ENCODE data around the gene GTPBP2. TPM values are rescaled to one million over a fixed set of nuclear protein-coding genes. Genes with fewer than 3 reads are reported as not detected.

The GTPBP2 gene
- total RNA-seq, 1 donor from 2014 or later, result 23.9 TPM

DNA sequence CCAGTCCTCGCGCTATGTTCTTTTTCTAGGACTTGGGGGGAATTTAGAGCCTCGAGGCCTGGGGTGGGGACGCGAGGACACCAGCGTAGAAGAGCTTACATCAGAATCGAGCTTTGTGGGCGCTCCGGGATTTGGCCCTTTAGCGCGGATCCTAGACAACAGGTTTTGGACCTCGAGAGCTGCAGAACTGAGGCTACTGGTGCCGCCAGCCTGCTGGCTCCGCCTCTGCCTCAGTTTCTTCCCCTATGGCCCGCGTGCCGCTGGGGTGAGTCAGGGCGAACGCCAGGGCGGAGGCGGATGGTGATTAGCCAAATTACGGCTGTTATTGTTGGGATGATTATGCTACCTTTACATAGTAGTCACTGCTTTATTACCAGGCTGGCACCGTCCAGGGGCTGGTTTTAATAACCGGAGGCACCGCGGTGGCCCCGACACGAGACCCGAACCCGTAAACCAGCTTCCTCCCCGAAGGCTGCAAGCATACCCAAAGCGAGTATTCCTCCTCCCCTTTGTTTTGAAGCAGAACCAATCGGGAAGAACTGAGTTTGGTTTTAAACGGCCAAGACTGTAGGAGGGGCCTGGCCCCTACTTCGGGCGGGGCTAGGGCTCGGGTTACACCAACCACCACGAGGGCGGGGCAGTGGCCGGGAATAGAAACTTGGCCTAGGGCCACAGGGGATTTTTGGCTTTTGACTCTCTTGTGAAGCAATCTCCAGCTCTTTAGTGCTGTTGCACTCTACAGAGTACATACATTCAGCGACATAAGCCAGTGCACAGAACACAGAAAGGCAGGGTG lies 639 bp upstream of the GTPBP2 start:
- ATAC-seq, result peak; percentile 91
- peak; percentile 96 for DNase-seq (ENCODE audit: missing footprints)
- intact Hi-C loops (cut with DNase I), result no loop called here

DNA sequence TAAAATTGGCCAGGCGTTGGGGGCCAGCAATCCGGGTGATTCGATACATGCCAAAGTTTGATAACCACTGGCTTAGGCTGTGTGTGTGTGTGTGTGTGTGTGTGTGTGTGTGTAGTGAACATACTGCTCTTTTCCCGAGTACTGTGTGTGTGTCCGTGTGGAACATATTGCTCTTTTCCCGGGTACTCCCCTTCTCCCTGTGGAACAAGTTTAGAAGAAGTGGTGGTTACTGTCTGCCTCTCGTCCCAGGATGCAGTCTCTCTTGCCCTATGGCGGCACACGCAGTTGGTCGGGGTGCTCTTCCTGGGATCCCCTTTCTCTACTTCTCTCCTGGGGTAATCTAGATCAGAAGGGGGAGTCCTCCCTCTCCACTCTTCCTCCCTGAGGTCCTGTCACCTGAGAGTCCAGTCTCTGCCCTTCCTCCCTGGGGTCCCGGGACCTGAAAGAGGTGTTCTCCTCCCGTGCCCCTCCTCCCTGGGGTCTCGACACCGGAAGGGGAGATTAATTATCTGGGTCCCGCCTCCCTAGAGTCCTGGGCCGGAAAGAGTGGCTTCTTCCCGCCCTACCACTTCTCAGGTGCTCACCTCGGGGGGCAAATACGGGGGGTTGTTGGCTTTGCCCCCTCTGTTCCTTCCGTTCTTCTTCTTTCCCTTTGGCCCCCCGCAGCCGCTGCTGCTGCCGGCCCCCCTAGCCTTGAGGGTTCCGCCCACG lies 516 bp downstream of the GTPBP2 start:
- DNase-seq (ENCODE audit: missing footprints) (no peak), ATAC-seq (no peak)
- intact Hi-C loops (cut with DNase I), result no loop called here

DNA sequence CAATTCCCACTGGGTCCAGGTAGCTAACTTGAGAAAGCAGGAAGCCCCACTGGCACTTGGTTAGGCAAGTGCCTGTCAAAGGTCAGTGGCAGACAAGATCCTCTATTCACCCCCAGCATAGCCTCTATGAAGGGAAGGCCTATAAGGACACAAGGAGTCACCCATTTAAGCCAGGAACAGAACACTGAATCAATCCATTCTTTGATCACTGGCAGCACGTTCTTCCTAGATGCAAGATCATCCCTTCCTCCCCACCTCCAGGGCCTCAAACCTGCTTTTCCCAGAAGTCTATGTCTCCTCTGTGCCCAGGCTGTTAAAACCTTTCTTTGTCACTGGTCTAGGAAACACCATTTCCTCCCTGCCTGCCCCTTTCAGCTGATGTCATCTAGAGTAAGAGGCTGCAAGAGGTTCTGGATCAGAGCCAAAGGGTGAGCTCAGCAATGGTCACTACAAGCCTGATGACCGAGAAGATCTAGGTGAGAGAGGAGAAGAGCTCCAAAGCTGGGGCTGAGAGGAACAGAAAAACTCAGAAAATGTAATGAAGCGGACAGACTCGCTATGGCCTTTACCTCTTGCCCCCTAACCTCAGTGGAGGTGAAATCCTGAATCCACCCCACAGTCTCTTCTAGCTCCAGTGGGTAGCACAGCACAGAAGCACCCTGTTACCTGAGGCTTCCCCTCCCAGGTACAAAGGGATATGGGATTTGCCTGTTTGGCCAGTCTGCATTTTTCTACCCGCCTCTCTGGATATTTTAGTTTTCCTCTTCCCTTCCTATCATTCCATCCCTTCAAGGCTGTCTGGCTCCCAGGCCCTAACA lies 1.8 kb downstream of the GTPBP2 start:
- peak; percentile 84 for DNase-seq (ENCODE audit: missing footprints)
- ATAC-seq, result no peak

DNA sequence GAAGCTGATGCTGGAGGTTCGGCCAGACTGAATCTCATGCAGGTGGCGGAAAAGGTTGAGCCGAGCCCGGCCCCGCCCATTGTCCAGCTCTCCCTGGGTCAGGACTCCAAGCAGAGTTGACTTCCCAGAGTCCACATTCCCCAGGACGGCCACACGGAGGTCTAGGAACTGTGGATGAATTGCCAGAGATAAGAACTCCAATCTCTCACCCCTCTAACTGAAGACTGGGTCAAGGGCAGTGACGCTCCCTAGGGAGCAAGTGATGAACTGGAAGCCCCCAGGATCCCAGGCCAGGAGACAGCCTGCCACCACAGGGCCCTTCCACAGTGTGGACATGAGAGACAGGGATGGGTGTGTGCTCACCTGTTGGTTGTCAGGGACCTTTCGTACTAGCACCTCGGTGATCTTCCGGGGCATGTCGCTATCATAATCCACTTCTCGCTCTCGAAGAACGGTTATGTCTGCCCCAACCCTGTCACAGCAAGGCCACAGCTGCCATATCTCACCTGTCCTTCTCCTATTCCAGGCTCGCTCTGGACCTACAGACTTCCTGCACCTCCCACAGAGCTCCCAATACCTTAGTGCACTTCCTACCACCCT lies 3.6 kb downstream of the GTPBP2 start:
- ATAC-seq, result no peak
- intact Hi-C loops (cut with DNase I), result no loop called here
- DNase-seq (ENCODE audit: missing footprints), result no peak

More for the DNA sequence above, 1.8 kb downstream of the GTPBP2 start:
- intact Hi-C loops (cut with DNase I), result no loop called here

DNA sequence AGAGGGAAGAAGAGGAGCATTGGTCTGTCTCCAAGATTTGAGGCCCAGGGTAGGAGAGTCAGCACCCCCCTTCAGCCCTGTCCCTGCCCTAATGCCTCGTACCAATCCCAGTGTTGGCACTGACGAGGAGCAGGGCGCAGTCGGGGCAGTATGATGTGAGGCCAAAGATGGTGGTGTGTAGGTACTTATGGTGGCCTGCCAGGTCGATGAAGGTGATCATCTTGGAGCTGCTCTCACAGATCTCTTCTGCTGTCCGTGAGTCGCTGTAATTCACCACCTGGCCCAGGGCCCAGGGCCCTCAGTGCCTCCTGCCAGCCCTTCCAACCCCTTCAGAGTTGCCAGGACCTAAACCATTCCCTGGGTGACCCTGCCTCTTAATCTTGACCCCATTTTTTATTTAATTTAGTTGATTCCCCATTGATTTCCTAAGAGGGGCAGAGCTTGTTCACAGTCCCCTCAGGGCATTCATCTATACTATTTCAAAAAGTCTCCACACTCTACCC lies 4.2 kb downstream of the GTPBP2 start:
- ATAC-seq (no peak), DNase-seq (ENCODE audit: missing footprints) (no peak)
- intact Hi-C loops (cut with DNase I), result no loop called here

DNA sequence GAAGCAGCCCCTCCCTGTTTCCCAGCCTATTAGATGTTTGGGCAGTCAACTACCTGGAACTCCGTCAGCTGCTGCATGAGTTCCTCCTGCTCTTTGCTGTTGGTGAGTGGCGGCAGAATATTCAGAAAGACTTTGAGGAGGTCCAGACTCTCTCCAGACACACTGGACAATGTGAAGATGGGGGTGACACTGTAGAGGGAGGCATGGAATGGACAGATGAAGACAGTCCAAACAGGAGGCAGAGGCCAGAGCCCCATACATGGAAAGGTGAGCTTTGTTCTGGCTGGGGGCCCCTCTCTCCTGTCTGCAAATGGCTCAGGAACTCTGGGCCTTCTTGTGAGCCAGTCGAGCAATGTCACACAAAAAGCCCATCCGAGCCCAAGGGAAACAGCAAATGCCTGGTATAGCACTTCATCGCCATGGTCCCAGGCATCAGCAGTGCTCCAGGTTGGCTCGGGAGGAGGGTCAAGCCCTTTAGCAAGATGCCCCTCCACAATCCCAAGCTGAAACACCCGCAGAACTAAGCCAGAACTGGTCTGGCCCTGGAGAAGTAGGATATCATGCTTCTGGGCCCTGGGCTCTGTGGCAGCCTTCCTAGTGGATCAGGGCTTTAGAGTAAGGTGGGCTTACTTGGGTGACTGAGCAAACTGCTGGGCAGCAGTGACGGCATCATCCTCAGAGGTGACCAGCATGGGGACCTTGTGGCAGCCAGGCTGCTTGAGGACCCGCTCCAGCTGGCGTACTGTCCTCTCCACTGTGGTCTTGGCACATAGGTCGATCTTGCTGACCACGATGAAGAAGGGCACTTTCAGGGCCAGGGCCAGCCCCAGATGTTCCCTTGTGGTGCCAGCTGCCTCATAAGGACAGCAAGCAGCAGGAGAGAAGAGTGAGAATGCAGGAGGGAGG lies 4.9 kb downstream of the GTPBP2 start:
- intact Hi-C loops (cut with DNase I), result no loop called here

DNA sequence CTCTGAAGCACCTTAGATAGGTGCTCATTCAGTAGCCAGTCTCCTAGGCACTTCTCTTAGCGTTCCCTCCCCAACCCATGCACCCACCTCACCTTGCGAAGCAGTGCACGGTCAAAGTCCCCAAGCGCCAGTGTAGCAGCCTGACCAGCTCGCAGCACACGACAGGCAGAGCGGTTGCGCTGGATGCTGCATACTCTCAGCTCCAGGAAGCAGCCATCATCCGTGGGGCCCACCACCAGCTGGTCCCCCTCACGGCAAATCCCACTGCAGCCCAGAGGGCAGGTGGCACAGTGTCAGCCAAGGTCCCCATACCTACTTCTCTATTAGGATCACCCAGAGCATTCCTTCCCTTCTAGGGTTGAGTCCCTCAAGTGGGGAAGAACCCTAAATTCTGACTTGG lies 6.5 kb downstream of the GTPBP2 start:
- ATAC-seq (no peak), DNase-seq (ENCODE audit: missing footprints) (no peak)
- intact Hi-C loops (cut with DNase I), result no loop called here

More for the DNA sequence above, 4.9 kb downstream of the GTPBP2 start:
- DNase-seq (ENCODE audit: missing footprints) (no peak), ATAC-seq (no peak)

DNA sequence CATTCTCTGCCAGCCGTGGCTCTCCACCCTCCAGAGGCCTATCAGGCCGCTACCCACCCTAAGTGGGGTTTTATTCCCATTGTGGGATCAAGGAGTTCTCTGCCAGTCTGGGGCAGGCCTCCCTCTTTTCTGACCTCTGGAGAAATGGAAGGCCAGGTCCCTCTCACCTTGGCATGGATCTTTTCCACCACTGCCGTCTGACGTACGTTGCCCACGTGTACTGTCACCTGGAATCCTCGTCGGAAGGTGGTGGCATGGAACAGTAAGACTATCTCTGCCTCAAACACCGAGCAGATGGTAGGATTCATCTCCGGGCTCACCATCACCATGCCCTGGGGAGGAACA lies 7.3 kb downstream of the GTPBP2 start:
- intact Hi-C loops (cut with DNase I), result no loop called here
- ATAC-seq, result no peak
- DNase-seq (ENCODE audit: missing footprints), result no peak

DNA sequence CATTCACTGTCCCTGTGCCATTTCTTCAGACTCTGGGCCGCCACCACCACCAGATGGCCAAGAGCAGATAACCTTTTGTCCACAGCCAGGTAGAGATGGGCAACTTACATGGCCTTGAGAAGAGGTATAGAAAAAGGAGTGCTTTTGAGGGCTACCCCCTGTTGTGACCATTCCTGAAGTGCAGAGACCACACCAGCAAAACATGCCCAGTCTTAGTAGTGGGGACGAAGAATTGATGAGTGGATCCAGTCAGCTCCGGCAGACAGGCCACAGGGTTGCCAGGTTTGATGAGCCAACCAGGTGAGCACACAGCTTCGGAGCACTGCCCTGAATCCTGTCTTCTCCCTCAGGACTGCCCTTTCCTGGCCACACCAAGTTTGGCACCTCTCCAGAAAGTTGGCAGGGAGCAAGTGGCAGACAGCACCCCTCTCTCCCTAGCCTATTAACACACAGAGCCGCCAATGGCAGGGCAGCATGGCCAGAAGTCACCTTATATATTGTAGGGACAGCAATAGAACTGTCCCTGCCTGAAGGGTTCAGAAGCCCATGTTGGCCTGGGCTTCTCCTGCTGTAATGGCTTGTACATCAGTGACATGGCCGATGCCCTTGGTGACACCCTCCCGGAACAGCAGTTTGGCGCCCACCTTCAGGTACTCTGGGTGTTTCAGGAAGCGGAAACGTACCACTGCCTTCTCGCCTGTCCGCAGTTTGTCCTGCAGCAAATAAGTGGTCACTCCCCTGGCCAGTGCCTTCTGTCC lies 7.8 kb downstream of the GTPBP2 start:
- DNase-seq (ENCODE audit: missing footprints) (no peak), ATAC-seq (no peak)
- intact Hi-C loops (cut with DNase I), result no loop called here

DNA sequence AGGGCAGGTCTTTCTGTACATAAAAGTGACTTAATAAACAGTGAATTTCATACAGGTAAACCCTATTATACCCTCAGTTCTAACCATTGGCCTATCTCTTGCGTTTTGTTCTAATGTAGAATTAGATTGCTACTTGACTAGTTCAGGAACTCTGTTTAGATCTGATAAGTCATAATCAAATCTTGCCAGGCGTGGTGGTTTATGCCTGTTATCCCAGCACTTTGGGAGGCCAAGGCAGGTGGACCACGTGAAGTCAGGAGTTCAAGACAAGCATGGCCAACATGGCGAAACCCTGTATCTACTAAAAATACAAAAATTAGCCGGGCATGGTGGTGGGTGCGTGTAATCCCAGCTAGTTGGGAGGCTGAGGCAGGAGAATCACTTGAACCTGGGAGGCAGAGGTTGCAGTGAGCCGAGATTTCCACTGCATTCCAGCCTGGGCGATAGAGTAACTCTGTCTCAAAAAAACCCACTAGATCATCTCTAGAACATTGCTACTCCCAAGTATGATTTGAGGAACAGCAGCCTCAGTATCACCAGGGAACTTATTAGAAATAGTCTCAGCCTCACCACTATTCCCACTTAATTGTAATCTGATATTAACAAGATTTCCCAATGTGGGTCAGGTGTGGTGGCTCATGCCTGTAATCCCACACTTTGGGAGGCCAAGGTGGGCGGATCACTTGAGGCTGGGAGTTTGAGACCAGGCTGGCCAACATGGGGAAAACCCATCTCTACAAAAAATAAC lies 12.2 kb downstream of the GTPBP2 start:
- no peak for DNase-seq (ENCODE audit: missing footprints)
- no peak for ATAC-seq
- intact Hi-C loops (cut with DNase I), result no loop called here

DNA sequence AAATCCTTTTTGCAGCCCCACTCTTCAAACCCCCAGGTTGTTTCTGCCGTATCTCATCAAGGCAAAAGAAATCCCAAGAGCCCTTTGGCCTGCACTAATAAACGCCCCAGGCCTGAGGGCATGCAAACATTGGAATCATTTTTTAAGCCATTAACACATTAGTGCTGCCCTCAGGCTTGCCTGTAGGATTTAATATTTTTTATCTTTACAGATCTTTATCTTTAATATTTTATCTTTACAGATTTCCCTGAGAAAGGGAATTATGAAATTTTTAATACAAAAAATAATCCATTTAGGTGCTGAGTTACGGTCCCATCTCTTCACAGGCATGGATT lies 14.7 kb downstream of the GTPBP2 start:
- no peak for ATAC-seq
- DNase-seq (ENCODE audit: missing footprints), result no peak
- intact Hi-C loops (cut with DNase I), result no loop called here

DNA sequence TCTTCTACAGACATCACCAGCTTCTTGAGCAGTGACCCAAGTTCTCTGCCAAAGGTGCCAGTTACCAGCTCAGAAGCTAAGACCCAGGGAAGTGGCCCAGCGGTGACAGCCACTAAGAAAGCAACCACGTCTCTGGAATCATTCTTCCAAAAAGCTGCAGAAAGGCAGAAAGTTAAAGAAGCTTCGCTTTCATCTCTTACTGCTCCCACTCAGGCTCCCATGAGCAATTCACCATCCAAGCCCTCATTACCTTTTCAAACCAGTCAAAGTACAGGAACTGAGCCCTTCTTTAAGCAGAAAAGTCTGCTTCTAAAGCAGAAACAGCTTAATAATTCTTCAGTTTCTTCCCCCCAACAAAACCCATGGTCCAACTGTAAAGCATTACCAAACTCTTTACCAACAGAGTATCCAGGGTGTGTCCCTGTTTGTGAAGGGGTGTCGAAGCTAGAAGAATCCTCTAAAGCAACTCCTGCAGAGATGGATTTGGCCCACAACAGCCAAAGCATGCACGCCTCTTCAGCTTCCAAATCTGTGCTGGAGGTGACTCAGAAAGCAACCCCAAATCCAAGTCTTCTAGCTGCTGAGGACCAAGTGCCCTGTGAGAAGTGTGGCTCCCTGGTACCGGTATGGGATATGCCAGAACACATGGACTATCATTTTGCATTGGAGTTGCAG lies 15.2 kb downstream of the GTPBP2 start:
- intact Hi-C loops (cut with DNase I), result no loop called here
- DNase-seq (ENCODE audit: missing footprints) (no peak), ATAC-seq (no peak)

DNA sequence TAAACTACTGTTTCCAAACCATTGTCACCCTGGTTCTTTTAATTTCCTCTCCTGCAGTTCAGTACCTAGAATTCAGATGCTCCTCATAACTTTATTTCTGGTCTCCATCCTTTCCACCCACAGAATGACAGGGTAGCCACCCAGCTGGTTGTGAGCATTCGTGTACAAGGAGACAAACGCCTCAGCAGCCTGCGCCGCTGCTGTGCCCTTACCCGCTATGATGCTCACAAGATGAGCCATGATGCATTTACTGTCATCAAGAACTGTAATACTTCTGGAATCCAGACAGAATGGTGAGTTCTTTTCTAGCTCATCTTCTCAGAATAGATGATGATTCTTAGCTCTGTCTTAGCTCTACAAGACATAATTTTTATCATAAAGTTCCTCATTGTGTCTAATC lies 18.6 kb downstream of the GTPBP2 start:
- ATAC-seq, result no peak
- DNase-seq (ENCODE audit: missing footprints), result no peak
- intact Hi-C loops (cut with DNase I), result no loop called here

DNA sequence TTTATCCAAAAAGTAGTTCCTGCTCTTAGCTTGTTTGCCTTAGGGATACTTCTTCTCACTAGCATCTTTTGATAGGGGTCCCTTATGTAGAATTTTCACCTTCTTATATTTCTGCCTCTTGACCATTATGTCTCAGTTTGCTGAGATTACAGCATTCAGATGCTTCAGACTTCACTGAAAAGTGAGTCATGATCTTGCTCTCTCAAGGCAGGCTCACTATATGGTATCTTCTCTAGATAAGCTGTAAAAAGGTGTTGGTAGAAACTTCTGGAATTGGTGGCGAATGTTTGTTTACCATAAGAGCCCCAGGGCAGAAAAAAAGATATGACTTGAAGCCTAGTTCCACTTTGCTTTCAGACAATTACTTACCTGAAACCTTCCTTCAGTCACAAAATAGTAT lies 19.7 kb downstream of the GTPBP2 start:
- ATAC-seq (no peak), DNase-seq (ENCODE audit: missing footprints) (no peak)
- intact Hi-C loops (cut with DNase I), result no loop called here

DNA sequence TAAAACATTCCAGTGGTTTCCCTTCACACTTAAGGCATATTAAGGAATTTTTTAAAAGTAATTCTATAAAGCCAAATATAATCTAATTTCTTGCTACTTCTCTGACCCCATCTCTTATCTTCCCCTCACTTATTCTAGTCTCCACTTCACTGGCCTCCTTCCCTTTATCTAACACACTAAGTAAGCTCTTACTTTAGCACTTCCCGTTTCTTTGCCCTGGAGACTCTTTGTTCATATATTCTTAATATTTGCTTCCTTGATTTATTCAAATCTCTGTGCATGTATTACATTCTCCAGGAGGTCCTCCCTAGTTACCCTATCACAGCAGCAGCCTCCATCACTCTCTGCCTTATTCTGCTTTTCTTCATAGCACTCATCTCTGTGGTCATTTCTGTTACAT lies 20.3 kb downstream of the GTPBP2 start:
- no peak for ATAC-seq
- no peak for DNase-seq (ENCODE audit: missing footprints)
- intact Hi-C loops (cut with DNase I), result loop anchor here (1.0 kb wide), 1 partner anchor 468 kb away; no protein-coding TSS in a partner anchor

DNA sequence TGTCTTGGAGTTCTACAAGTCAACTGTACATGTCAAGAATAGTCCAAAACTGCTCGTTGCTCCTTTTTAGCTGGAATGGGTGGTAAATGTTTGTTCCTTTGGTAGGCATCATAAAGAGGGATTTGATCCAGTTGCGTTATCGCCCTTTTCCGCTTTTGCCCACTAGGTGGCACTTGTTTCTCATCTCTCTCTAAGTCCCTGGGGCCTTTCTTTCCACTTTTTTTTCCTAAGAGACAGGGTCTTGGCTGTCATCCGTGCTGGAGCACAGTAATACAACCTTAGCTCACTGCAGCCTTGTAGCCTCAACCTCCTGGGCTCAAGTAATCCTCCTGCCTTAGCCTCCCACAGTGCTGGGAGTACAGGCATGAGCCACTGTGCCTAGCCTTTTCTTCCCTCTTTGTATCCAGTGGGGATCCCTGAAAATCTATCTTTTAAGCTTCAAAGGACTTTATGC lies 20.7 kb downstream of the GTPBP2 start:
- intact Hi-C loops (cut with DNase I), result loop anchor here (1.0 kb wide), 1 partner anchor 469 kb away; no protein-coding TSS in a partner anchor
- DNase-seq (ENCODE audit: missing footprints) (no peak), ATAC-seq (peak; percentile 57)

Measured in Right ventricle myocardium inferior (tissue), 1 donor.